ENCODE results near the gene IFITM10.

Gene IFITM10

DNA sequence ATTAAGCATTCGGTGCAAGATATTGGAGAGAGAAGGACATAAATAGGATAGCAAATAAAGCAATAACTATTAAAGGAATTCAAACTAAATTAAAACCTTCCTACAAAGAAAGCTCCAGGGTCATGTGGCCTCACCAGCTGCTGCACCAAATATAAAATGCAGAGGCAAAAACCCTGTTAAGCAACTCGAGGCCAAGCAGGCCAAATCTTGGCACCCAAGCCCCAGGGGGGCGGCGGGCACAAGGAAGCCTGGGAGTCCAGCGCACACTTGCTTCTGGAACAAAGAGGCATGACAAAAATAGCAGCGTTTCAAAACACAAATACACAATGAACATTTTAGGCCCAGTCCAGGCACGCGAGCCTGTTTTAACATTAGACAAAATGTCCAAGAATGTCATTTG lies 32.6 kb downstream of the IFITM10 start:
- DNase-seq (ENCODE audit: low read depth in 2 of 2) = no peak

DNA sequence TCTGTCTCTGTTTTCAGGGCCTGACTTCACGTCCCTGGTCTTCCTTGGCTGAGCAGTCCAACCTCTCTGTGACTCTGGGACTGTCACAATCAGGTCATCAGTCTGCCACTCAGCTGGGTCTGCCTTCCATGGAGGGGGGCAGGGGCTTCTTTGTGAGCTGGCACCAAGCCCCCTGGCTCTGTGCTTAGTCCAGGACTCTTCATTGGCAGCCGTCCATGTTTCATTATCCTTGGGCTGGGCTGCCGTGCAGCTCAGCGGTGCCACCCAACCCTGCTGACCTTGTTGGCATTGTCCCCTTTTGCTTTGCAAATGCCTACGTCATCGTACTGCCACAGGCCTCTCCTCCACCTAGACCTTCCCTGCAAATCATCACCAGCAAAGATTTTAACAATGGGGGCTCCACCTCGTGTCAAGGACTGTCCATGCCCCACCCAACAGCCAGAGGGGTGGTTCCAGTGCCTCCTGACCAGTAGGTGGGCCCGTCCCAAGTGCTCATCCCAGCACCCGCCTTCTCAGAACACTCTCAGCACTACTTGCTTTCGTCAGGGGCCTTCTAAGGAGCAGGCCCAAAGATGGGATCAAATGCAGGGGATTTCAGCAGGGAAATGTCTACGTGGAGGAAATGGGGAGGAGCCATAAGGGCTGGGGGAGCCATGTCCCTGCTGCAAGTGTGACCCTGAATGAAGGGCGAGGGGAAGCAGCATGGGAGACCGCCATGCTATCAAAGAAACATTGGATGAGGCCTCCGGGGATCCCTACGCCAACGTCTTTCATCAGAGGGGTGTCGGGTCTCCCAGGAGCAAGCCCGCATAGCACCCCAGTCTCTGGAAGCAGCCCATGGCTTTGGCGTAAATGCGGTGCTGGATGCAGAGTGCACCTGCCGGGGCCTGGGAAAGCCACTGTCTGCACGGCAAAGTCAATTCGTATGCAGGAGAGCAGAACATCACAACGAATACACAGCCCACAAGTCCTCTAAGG lies 35.2 kb downstream of the IFITM10 start:
- no peak for DNase-seq (ENCODE audit: low read depth in 2 of 2)

GRCh38 chr11:1708716-1709115 lies 41.7 kb downstream of the IFITM10 start:
- DNase-seq (ENCODE audit: low read depth in 2 of 2) = no peak

DNA sequence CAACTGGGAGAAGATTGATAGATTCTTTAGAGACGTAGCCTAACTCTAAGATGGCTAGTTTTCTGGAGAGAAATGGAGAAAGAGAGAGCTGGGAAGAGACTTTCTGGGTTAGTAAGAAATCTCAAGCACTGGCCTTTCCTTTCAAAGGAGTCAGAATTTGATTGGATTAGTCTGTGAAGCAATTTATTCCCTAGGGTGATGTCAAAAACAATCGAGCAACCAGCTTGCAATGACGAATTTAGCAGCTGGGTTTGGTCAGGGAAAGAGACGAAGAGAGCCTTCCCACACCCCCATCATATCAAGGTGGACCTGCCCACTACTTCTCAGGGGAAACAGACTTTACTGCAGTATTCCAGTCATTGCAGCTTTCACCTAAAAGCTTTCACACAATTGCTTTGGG lies 42.6 kb downstream of the IFITM10 start:
- no peak for DNase-seq (ENCODE audit: low read depth in 2 of 2)

DNA sequence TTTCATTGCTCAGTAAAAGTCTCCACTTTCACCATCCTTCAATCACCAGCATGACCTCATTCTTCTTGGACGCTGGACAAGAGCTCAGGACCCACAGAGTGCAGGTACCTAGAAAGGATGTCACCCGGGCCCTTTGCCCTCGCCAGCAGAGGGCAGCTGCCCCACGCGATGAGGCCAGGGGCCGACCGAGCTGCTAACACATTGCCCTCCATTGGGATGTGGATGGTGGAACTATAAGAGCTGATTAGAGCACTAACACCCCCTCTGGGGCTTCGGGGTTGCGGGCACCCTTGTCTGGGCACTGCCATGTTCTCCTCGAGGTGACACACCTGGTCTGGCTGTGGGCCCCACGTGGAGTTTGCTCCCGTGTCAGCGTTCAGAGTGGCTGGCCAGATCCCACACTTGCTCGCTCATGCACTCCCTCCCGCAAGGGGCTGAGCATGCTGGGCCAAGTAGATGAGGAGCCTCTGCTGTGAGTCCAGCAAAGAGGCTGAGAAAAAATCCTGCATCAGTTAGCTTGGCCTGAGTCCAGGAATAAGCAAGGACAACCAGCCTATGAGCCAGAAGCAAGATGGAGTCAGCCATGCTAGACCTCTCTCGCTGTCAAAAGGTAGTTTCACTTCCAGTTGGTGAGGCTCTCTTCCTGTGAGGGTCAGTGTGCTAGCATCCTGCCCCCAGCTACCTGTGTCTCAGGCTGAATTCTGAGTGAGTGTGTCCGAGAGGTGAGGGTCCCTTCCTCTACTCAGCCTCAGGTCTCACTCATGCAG lies 43.6 kb downstream of the IFITM10 start:
- no peak for DNase-seq (ENCODE audit: low read depth in 2 of 2)

- no peak for DNase-seq (ENCODE audit: low read depth in 2 of 2)
Measured at GRCh38 chr11:1705126-1706052, 45.0 kb downstream of the IFITM10 start.

GRCh38 chr11:1703146-1703545 lies 47.2 kb downstream of the IFITM10 start:
- no peak for DNase-seq (ENCODE audit: low read depth in 2 of 2)

- DNase-seq (ENCODE audit: low read depth in 2 of 2) = no peak
Measured at GRCh38 chr11:1702506-1702905, 47.9 kb downstream of the IFITM10 start.

DNA sequence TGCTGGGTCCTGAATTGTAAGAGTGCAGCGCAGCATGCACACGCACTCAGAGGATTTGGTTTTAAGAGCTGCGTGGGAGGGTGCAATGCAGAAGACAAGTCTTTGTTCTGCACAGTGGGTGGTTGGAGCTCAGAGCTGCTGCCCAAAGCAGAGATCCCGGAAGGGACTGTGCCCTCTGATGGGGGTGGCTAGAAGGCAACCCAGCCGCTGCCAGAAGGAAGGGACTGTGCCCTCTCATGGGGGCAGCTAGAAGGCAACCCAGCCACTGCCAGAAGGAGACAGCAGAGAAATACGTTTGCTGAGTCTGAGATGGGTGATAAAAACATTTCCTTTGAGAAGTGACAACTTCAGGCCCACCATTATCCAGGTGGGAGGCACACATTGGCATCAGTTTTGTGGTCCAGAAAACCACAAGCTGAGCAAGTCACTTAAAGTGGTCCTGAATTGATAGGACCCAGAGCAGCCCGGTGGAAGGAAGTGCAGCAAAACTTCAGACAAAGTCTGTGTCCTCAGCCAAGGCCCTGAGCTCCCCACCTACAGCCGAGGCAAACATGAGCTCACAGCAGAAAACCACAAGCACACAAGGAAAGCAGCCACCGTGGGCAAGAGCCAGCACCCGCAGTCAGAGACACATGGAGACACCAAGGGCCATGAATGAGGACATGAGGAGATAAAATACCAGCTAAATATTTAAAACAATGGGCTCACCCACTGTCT lies 49.1 kb downstream of the IFITM10 start:
- no peak for DNase-seq (ENCODE audit: low read depth in 2 of 2)

DNA sequence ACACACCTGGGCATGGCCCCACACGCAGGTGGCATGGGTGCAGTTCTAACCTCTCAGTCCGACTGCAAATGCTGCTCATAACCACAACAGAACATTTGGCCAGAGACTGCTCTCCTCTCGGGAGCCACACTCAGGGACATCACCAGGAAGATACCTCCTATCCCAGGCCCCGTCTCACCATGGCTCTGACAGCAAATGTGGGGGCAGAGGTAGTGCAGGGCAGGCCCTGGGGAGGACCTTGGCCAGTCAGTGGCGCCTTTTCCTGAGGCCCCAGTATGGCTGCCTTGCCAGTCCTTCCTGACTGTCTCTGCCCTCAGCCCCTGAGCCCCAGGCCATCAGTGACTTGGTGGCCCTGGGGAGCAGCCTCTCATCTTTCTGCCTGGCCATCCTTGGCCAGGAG lies 50.6 kb downstream of the IFITM10 start:
- no peak for DNase-seq (ENCODE audit: low read depth in 2 of 2)

- no peak for DNase-seq (ENCODE audit: low read depth in 2 of 2)
Measured at GRCh38 chr11:1696608-1697570, 53.5 kb downstream of the IFITM10 start, which contains the start of gene KRTAP5-6. Gene KRTAP5-6 (plus strand): TSS chr11:1697195. CDS start chr11:1697246, 51 bp downstream.

- DNase-seq (ENCODE audit: low read depth in 2 of 2) = no peak
Measured at GRCh38 chr11:1695548-1696108, 54.8 kb downstream of the IFITM10 start.

- no peak for DNase-seq (ENCODE audit: low read depth in 2 of 2)
Measured at GRCh38 chr11:1694846-1695547, 55.4 kb downstream of the IFITM10 start.

DNA sequence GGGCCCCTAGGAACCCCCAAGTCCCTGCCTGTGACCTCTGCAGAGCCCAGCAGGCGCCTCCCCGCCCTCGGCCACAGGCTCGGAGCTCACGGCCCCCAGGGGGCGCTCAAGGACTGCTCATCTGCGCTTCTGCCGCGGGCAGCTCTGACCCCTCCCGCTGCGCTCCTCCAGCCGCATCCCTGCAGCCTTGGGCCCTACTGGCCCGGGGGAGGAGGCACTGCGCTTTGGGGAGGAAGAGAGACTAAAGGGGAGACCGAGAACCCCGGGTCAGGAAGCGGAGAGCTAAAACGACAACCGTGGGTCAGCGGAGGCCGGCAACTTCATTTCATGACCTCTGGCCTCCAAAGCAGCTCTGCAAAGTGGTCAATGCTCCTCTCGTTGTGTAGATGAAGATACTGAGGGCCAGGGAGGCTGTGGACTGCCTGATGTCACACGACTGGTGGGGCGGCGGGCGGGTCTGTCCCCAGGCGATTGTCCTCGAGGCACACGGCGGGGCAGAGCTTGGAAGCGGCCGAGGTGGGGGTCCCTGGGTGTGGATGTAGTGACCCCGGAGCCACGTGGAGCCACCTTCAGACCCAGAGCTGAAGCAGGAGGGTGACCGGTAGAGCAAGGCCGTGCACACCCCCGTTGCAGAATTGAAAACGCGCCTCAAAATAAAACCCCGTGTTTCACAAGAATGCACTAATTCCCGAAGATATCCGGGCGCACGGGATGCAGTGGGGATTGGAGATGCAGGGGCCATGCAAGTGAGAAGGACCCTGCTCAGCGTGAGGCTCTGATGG lies 56.1 kb downstream of the IFITM10 start:
- DNase-seq (ENCODE audit: low read depth in 2 of 2) = peak; percentile 54 to 80

- DNase-seq (ENCODE audit: low read depth in 2 of 2) = peak; percentile 41 to 43
Measured at GRCh38 chr11:1693327-1694063, 56.9 kb downstream of the IFITM10 start.

DNA sequence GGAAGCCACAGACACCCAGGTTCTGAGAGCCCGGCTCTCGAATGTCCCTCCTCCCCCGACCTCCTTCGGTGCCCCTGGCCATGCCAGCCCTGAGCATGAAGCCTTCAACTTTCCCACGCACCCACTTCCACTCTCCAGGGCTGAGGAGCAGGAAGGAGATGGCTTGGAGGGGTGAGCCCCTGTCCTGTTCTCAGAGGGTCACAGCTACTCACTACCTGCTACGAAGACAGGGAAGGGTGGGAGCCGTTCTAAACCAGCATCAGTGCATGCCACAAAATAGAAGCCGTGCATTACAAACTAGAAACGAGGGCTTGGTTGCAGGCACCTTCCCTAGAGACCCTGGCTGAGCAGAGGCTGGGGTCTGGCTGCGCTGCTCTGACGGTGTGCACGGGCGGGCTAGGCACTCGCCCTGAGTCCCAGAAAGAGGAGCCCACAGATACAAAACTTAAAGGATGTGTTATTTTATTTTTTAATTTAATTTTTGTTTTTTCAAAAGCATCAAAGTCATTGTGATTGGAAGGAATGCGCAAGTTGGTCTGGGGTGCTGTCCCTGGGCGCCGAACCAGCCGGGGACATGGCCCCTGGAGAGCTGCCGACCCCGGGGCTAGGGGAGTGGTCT lies 57.6 kb downstream of the IFITM10 start:
- no peak for DNase-seq (ENCODE audit: low read depth in 2 of 2)
